Lower lobe of right lung (tissue), 2 donors: Measurements from ENCODE around the gene RAP1GAP. TPM values are rescaled to one million over a fixed set of nuclear protein-coding genes. Genes with fewer than 3 reads are reported as not detected.

Source experiments
- ATAC-seq, 2 donors: fragments of 200-7000 bp; cut with Tn5 transposase; one replicate each; pipeline ENCODE4 v1.9.1; 2020 to 2022; ENCODE audit warnings: mild to moderate bottlenecking in 2 of 2, moderate library complexity in 2 of 2
- DNase-seq: peaks from one replicate; pipeline ENCODE4 v3.0.0-alpha.2; 2020
- H3K27ac ChIP-seq: fragments of 200-600 bp; one replicate; pipeline ENCODE4 v1.8.0; 2022
- H3K27me3 ChIP-seq: fragments of 200-600 bp; one replicate; pipeline ENCODE4 v1.8.0; 2022; ENCODE audit warnings: low read depth
- H3K36me3 ChIP-seq: fragments of 200-600 bp; one replicate; pipeline ENCODE4 v1.8.0; 2022; ENCODE audit warnings: mild to moderate bottlenecking
- H3K4me1 ChIP-seq: fragments of 200-600 bp; one replicate; pipeline ENCODE4 v1.8.0; 2022
- H3K4me3 ChIP-seq: fragments of 200-600 bp; one replicate; pipeline ENCODE4 v1.8.0; 2022; ENCODE audit warnings: mild to moderate bottlenecking
- H3K9me3 ChIP-seq: fragments of 200-600 bp; one replicate; pipeline ENCODE4 v1.8.0; 2022
- intact Hi-C: fragments of 100-400 bp; cut with DNase I; formaldehyde crosslinking; loops from one replicate; pipeline ENCODE4 v1.11.0; 2022
- total RNA-seq: library from RNA; stranded (reverse); fragmentation: NEBNext Ultra II Directional; extraction: Animal tissue kit (Norgen Biotek cat#: 25700); gene quantifications from one replicate; pipeline ENCODE4 v1.2.1, GENCODE V29; 2021
- TF ChIP-seq, protein P1 (sequence below): fragments of 200-600 bp; IDR thresholded peaks from one replicate; pipeline ENCODE4 v1.8.0; 2022; ENCODE audit warnings: antibody characterized with exemption, mild to moderate bottlenecking
- donor health status: DM: no; HTN: yes; CAD: no; lungs with severe emphysema.

Gene RAP1GAP
- total RNA-seq, 1 donor from 2014 or later: 33.7 TPM

DNA sequence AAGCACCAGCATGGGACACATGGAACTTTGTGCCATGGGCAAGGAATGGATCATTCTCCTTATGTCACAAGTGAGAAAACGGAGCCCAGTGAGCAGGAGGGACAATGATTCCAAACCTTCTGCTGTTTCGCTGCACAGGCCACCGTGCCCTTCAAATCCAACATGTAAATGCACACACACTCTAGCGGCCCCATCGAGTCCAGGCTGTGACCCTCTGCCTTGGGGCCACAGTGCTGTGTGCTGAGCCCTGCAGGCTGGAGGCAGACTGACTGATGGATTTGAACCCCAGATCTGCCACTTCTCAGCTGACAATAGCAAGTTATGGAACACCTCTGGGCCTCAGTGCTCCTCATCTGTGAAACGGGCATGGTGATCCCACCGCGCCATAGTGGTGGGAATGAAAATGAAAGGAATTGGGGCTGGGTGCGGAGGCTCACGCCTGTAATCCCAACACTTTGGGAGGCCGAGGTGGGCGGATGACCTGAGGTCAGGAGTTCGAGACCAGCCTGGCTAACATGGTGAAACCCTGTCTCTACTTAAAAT lies 96.4 kb downstream of the RAP1GAP start:
- peaks cover 20% of the 10 kb centered on the region for H3K4me1 ChIP-seq
- intact Hi-C loops: no loop called here
- H3K27ac ChIP-seq: no peak overlapping the region
- no peaks in the 10 kb centered on the region for H3K9me3 ChIP-seq
- ATAC-seq (no peak), DNase-seq (no peak)
- H3K36me3 ChIP-seq: no peaks in the 10 kb centered on the region
- no peaks in the 10 kb centered on the region for H3K27me3 ChIP-seq
- no peak overlapping the region for H3K4me3 ChIP-seq
- TF ChIP-seq, protein P1, sequence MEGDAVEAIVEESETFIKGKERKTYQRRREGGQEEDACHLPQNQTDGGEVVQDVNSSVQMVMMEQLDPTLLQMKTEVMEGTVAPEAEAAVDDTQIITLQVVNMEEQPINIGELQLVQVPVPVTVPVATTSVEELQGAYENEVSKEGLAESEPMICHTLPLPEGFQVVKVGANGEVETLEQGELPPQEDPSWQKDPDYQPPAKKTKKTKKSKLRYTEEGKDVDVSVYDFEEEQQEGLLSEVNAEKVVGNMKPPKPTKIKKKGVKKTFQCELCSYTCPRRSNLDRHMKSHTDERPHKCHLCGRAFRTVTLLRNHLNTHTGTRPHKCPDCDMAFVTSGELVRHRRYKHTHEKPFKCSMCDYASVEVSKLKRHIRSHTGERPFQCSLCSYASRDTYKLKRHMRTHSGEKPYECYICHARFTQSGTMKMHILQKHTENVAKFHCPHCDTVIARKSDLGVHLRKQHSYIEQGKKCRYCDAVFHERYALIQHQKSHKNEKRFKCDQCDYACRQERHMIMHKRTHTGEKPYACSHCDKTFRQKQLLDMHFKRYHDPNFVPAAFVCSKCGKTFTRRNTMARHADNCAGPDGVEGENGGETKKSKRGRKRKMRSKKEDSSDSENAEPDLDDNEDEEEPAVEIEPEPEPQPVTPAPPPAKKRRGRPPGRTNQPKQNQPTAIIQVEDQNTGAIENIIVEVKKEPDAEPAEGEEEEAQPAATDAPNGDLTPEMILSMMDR: no peak

DNA sequence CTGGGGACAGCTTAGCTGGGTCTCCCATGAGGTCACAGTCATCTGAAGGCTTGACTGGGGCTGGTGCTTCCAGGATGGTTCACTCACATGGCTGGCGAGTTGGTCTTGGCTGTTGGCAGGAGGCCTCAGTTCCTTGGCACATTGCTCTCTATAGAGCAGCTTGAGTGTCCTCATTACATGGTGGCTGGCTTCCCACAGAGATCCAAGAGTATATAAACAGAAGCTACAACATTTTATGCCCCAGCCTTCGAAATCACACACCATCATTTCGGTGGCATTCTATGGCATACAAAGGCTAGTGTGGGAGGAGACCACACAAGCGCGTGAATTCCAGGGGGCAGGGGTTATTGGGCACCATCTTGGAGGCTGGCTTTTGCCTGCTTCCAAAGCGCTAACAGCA lies 96.9 kb downstream of the RAP1GAP start:
- intact Hi-C loops: no loop called here
- H3K4me3 ChIP-seq: no peak overlapping the region
- no peak overlapping the region for H3K27ac ChIP-seq
- H3K4me1 ChIP-seq: peaks cover 20% of the 10 kb centered on the region
- no peaks in the 10 kb centered on the region for H3K9me3 ChIP-seq
- ATAC-seq: no peak
- DNase-seq: no peak
- H3K27me3 ChIP-seq: no peaks in the 10 kb centered on the region
- TF ChIP-seq, protein P1: no peak
- H3K36me3 ChIP-seq: peaks cover 3% of the 10 kb centered on the region

GRCh38 chr1:21570885-21571284 lies 98.3 kb downstream of the RAP1GAP start:
- no peaks in the 10 kb centered on the region for H3K9me3 ChIP-seq
- TF ChIP-seq, protein P1: no peak
- H3K27me3 ChIP-seq: no peaks in the 10 kb centered on the region
- no peak for DNase-seq
- ATAC-seq: no peak
- H3K4me1 ChIP-seq: peaks cover 20% of the 10 kb centered on the region
- H3K27ac ChIP-seq: no peak overlapping the region
- H3K36me3 ChIP-seq: peaks cover 3% of the 10 kb centered on the region
- no peak overlapping the region for H3K4me3 ChIP-seq
- intact Hi-C loops: no loop called here

DNA sequence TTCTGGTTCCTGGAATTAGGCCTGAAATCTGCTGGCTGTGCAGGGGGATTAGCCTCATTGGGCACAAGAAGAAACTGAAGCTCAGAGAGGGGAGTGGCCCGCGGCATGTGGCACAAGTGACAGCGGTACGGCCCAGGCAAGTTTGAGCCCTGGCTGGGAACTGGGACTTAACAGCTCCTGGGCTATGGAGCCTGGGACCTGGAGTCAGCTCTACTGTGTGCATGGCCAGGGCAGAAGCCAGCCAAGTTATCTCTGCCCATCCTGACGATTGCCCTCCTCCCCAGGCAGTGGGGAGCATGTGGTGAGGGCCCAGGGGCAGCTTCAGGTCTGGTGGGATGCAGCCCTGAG lies 98.7 kb downstream of the RAP1GAP start:
- H3K36me3 ChIP-seq: peaks cover 3% of the 10 kb centered on the region
- TF ChIP-seq, protein P1: no peak

GRCh38 chr1:21569820-21570527 lies 99.2 kb downstream of the RAP1GAP start:
- intact Hi-C loops: no loop called here
- no peaks in the 10 kb centered on the region for H3K9me3 ChIP-seq
- TF ChIP-seq, protein P1: no peak
- no peak overlapping the region for H3K4me3 ChIP-seq
- no peak overlapping the region for H3K27ac ChIP-seq
- ATAC-seq: no peak
- H3K4me1 ChIP-seq: peaks cover 15% of the 10 kb centered on the region
- no peaks in the 10 kb centered on the region for H3K27me3 ChIP-seq
- DNase-seq: no peak
- peaks cover 3% of the 10 kb centered on the region for H3K36me3 ChIP-seq

More for the DNA sequence above, 98.7 kb downstream of the RAP1GAP start:
- Histone ChIP-seq H3K27me3 (no peaks in the 10 kb centered on the region), H3K9me3 (no peaks in the 10 kb centered on the region), H3K27ac (no peak overlapping the region), H3K4me1 (peaks cover 20% of the 10 kb centered on the region), H3K4me3 (no peak overlapping the region)
- intact Hi-C loops: no loop called here
- no peak for ATAC-seq
- DNase-seq: no peak
